ENCODE measurements around the gene PRUNE2. TPM values are rescaled to one million over a fixed set of nuclear protein-coding genes. Genes with fewer than 3 reads are reported as not detected.
A peak's percentile ranks its signal among the peaks of the same experiment; 100 is the strongest.
"Not testable (repeated sequence)": the region's sequence is repeated elsewhere in the genome, so short reads cannot be mapped to it uniquely, and the experiment has no call there.

PRUNE2 gene
- total and polyA plus RNA-seq, 12 donors = 1.9 to 68.0 (median 11.2) TPM

- Histone ChIP-seq H3K27ac (no peak overlapping the region), H3K4me3 (no peak overlapping the region), H3K4me1 (replicated peaks in 1 of 2) (no peaks in the 10 kb centered on the region), H3K36me3 (replicated peaks in 1 of 2) (no peaks in the 10 kb centered on the region), H3K27me3 (no peaks in the 10 kb centered on the region), H3K9me3 (replicated peaks in 1 of 3) (no peaks in the 10 kb centered on the region)
- TF ChIP-seq, protein P1, sequence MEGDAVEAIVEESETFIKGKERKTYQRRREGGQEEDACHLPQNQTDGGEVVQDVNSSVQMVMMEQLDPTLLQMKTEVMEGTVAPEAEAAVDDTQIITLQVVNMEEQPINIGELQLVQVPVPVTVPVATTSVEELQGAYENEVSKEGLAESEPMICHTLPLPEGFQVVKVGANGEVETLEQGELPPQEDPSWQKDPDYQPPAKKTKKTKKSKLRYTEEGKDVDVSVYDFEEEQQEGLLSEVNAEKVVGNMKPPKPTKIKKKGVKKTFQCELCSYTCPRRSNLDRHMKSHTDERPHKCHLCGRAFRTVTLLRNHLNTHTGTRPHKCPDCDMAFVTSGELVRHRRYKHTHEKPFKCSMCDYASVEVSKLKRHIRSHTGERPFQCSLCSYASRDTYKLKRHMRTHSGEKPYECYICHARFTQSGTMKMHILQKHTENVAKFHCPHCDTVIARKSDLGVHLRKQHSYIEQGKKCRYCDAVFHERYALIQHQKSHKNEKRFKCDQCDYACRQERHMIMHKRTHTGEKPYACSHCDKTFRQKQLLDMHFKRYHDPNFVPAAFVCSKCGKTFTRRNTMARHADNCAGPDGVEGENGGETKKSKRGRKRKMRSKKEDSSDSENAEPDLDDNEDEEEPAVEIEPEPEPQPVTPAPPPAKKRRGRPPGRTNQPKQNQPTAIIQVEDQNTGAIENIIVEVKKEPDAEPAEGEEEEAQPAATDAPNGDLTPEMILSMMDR (IDR thresholded peaks at IDR 0.05) = no peak
- TF ChIP-seq POLR2A (IDR thresholded peaks at IDR 0.05) = no peak
- intact Hi-C loops (cut with DNase I) = loop anchor here in 1 of 2 donors (5.0 kb wide), 1 partner anchor 35 kb away; no protein-coding TSS in a partner anchor
- 43 to 57% (median 51%) methylated on average over 1 of the region's 1 CpG for WGBS, 4 donors
- DNase-seq = no peak
Observed at GRCh38 chr9:76667521-76667957, 238.4 kb downstream of the PRUNE2 start.

- not testable (repeated sequence) for H3K9me3 ChIP-seq (replicated peaks in 1 of 3); H3K4me1 ChIP-seq (replicated peaks in 1 of 2); H3K4me3 ChIP-seq; H3K36me3 ChIP-seq (replicated peaks in 1 of 2); H3K27me3 ChIP-seq
- WGBS, 4 donors = 53 to 78% (median 62%) methylated on average over 11 of the region's 11 CpGs
- TF ChIP-seq, protein P1 (IDR thresholded peaks at IDR 0.05) = peak; percentile 28 to 57 (median 40)
- peak; percentile 54 to 81 (median 68) for DNase-seq
- H3K27ac ChIP-seq = peak overlapping the region in 1 of 5 donors; percentile 60
- intact Hi-C loops (cut with DNase I) = loop anchor here in 1 of 2 donors (5.0 kb wide), 1 partner anchor 36 kb away; no protein-coding TSS in a partner anchor
Observed at GRCh38 chr9:76665966-76666365, 239.9 kb downstream of the PRUNE2 start.

DNA sequence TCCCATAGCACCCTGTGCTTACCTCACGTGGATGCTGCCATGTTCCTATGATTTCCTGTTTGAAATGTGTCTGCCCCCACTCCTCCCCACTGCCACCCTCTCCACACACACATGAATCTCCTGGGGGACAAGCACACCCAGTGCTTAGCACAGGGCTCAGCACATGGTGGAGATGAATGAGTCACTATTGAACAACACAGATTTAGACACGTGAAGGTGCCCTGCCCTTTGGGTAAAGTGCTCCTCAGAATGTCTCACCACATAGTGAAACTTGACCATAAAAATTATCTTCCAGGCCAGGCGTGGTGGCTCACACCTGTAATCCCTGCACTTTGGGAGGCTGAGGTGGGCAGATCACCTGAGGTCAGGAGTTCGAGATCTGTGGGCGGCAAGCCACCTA is 240.5 kb downstream of the PRUNE2 start:
- no peak for TF ChIP-seq POLR2A (IDR thresholded peaks at IDR 0.05)
- TF ChIP-seq, protein P1 (IDR thresholded peaks at IDR 0.05) = no peak
- Histone ChIP-seq H3K9me3 (replicated peaks in 1 of 3) (no peaks in the 10 kb centered on the region), H3K27ac (no peak overlapping the region), H3K27me3 (no peaks in the 10 kb centered on the region), H3K36me3 (replicated peaks in 1 of 2) (no peaks in the 10 kb centered on the region), H3K4me3 (no peak overlapping the region), H3K4me1 (replicated peaks in 1 of 2) (no peaks in the 10 kb centered on the region)
- intact Hi-C loops (cut with DNase I) = loop anchor here in 1 of 2 donors (5.0 kb wide), 1 partner anchor 37 kb away; no protein-coding TSS in a partner anchor
- 76 to 86% (median 85%) methylated on average over 5 of the region's 5 CpGs for WGBS, 4 donors
- no peak for DNase-seq

DNA sequence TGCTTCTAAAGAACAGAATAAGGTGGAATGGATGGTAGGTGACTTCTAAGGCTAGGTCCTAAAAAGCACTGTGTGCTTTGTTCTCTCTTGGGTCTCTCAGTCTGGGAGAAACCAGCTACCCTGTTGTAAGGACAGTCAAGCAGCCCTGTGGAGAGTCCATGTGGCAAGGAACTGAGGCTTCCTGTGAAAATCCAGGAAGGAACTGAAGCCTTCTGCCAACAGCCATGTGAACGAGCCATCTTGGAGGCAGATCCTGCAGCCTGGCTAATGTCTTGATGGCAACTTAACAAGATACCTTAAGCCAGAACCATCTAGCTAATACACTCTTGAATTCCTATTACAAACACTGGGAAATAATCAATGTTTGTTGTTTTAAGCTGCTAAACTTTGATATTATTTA is 241.8 kb downstream of the PRUNE2 start:
- TF ChIP-seq, protein P1 (IDR thresholded peaks at IDR 0.05) = no peak
- TF ChIP-seq POLR2A (IDR thresholded peaks at IDR 0.05) = no peak
- no peaks in the 10 kb centered on the region for H3K4me1 ChIP-seq (replicated peaks in 1 of 2)
- intact Hi-C loops (cut with DNase I) = no loop called here
- DNase-seq = no peak
- H3K9me3 ChIP-seq (replicated peaks in 1 of 3) = no peaks in the 10 kb centered on the region
- WGBS, 4 donors = 50 to 84% (median 70%) methylated on average over 1 of the region's 1 CpG
- no peaks in the 10 kb centered on the region for H3K36me3 ChIP-seq (replicated peaks in 1 of 2)
- no peaks in the 10 kb centered on the region for H3K27me3 ChIP-seq
- H3K4me3 ChIP-seq = no peak overlapping the region
- no peak overlapping the region for H3K27ac ChIP-seq

All from adrenal gland (tissue), 12 donors.